H1 (cell line): ENCODE measurements around the gene EPB41L2. TPM values are rescaled to one million over a fixed set of nuclear protein-coding genes. Genes with fewer than 3 reads are reported as not detected.

Experiments used
- RAD21 ChIP-seq, 2 experiments: IDR thresholded peaks in 1 of 2; conservative IDR thresholded peaks in 1 of 2; 2 replicates each; pipeline ENCODE4 v1.6.1; 2011; ENCODE audit warnings: low read depth in 2 of 2, low read length in 2 of 2, improper control_type of control experiment in 1 of 2, inconsistent platforms in 1 of 2, mild to moderate bottlenecking in 1 of 2, moderate library complexity in 1 of 2
- TAF7 ChIP-seq: optimal IDR thresholded peaks from 2 replicates; pipeline ENCODE3; 2011; ENCODE audit warnings: low read depth, mild to moderate bottlenecking, inconsistent platforms, low read length, moderate library complexity, borderline replicate concordance
- polyA plus RNA-seq, 7 experiments: library from polyadenylated mRNA; depleted of rRNA in 3 of 7; stranded (reverse) in 5 of 7; unstranded in 2 of 7; fragments of >200 nt in 5 of 7; fragments of 200-250 nt in 2 of 7; gene quantifications; 1 replicate in 5 of 7; 2 replicates in 1 of 7; 4 replicates in 1 of 7; pipeline versions ENCODE4 v1.2.1 to v1.2.3, GENCODE V29; 2011 to 2013; ENCODE audit warnings: missing spikeins in 2 of 7, mixed read lengths in 2 of 7
- total RNA-seq: library from RNA; stranded (reverse); fragmentation: NEBNext Ultra II Directional; extraction: Animal tissue kit (Norgen Biotek cat#: 25700); gene quantifications from 2 replicates; pipeline ENCODE4 v1.2.1, GENCODE V29; 2021

EPB41L2 gene
- total and polyA plus RNA-seq, 2 of the 8 experiments (the other 6 are each of a cell fraction or from before 2014, with no cell fraction given): 22.5 to 123 TPM

- TF ChIP-seq RAD21 (IDR thresholded peaks at IDR 0.05 in 1 of 2, conservative IDR thresholded peaks at IDR 0.05 in 1 of 2; ENCODE audit: low read depth in 2 of 2, low read length in 2 of 2): no peak
- no peak for TF ChIP-seq TAF7
Measured at GRCh38 chr6:130852844-130853554, 210.0 kb downstream of the EPB41L2 start (continued).
